HAP-1 (cell line): Measurements from ENCODE around the gene SPOP.
"Not testable (repeated sequence)": the region's sequence is repeated elsewhere in the genome, so short reads cannot be mapped to it uniquely, and the experiment has no call there.

Source experiments
- DNase-seq, 2 experiments: peaks; one replicate each; pipeline ENCODE4 v3.0.0-alpha.2; 2016 to 2020; ENCODE audit warnings: low spot score in 2 of 2
- H3K27me3 ChIP-seq: fragments of 250-450 bp; sonication (Bioruptor Pico); 2 replicates; pipeline ENCODE4 v1.5.1; 2020; ENCODE audit warnings: low read depth, mild to moderate bottlenecking, moderate library complexity
- H3K36me3 ChIP-seq: fragments of 250-450 bp; sonication (Bioruptor Pico); replicated peaks from 2 replicates; pipeline ENCODE4 v1.5.1; 2020; ENCODE audit warnings: mild to moderate bottlenecking
- H3K4me1 ChIP-seq: fragments of 250-450 bp; sonication (Bioruptor Pico); 2 replicates; pipeline ENCODE4 v1.5.1; 2020; ENCODE audit warnings: mild to moderate bottlenecking
- H3K4me3 ChIP-seq: fragments of 250-450 bp; sonication (Bioruptor Pico); 2 replicates; pipeline ENCODE4 v1.5.1; 2020; ENCODE audit warnings: mild to moderate bottlenecking, moderate library complexity
- H3K9me3 ChIP-seq: fragments of 250-450 bp; sonication (Bioruptor Pico); 2 replicates; pipeline ENCODE4 v1.5.1; 2020; ENCODE audit warnings: mild to moderate bottlenecking, moderate library complexity
- in situ Hi-C: fragments of 300-500 bp; cut with MboI; formaldehyde crosslinking; loops from 3 replicates; pipeline ENCODE4 v1.14.3; 2020; ENCODE audit warnings: low sequenced_read_pairs, inconsistent platforms, mixed read lengths

The SPOP gene

DNA sequence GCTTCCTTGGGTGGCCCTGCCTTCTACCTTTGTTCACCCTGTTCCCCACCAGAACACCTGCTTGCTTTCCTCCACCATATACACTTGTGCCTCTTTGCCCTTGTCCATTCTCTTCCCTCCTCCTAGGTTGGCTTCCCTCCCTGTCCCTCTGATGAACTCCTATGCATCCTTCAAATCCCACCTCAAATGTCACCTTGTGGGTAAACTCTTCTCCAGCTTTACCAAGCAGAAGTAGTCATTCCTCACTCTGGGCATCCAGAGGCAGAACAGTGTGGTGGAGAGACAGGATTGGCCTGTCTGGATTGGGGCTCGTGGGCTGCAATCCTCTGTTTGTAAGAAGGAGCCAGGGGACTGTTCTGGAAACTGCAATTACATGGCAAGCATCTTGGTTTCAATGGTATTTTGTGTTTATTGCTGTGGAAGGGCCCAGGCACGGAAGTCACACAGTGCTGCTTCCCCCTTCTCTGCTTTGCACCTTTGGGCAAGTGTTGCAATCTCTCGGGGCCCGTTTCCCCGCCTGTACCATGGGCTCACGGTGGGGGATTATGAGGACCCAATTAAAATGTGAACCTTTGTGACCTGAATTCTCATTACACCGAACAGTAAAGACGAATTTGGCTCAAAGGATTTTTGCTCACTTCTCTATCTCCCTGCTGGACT, 124.1 kb downstream of the SPOP start:
- H3K27me3 ChIP-seq, result no peaks in the 10 kb centered on the region
- no peak overlapping the region for H3K4me3 ChIP-seq
- in situ Hi-C loops, result loop anchor here (10.0 kb wide), 2 partner anchors 119 to 149 kb away; no protein-coding TSS in a partner anchor
- no peaks in the 10 kb centered on the region for H3K9me3 ChIP-seq
- H3K36me3 ChIP-seq, result no peaks in the 10 kb centered on the region
- H3K4me1 ChIP-seq, result peaks cover 3% of the 10 kb centered on the region; the same call in 1 of the 2 replicates
- DNase-seq, result no peak

DNA sequence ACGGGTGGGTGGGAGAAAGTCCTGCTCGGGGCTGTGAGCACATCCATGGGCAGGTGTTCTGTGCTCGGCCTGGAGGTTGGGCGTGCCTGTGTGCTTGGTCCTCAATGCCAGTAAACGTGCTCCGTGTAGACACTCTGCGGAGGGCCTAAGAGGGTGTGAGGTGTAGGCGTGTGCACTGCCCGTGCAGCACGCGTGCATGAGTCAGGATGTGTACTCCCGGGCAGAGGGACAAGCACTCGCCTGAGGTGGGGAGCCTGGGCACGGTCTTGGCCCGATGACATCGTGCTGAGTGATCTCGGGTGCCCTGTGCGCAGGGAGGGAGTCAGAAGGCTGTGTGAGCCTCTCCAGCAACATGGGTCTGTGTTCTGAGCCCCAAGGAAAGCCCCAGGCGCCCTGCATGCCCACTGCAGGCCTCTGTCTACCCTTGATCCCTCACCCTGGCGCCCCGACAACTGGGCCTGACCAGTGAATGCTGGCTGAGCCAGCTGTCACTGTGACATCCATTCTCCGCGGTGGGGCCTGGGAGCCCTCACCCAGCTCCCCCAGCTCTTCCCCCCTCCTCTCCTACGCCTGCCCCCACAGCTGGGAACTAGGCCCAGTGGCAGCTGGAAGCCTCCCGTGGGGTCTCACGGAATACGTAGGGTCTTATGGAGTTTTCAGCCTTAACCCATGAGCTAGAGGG, 125.7 kb downstream of the SPOP start:
- no peak for DNase-seq
- in situ Hi-C loops, result loop anchor here (10.0 kb wide), 2 partner anchors 117 to 147 kb away; no protein-coding TSS in a partner anchor
- no peaks in the 10 kb centered on the region for H3K27me3 ChIP-seq
- H3K4me3 ChIP-seq, result no peak overlapping the region
- peaks cover 3% of the 10 kb centered on the region; the same call in 1 of the 2 replicates for H3K4me1 ChIP-seq
- H3K36me3 ChIP-seq, result no peaks in the 10 kb centered on the region
- no peaks in the 10 kb centered on the region for H3K9me3 ChIP-seq

DNA sequence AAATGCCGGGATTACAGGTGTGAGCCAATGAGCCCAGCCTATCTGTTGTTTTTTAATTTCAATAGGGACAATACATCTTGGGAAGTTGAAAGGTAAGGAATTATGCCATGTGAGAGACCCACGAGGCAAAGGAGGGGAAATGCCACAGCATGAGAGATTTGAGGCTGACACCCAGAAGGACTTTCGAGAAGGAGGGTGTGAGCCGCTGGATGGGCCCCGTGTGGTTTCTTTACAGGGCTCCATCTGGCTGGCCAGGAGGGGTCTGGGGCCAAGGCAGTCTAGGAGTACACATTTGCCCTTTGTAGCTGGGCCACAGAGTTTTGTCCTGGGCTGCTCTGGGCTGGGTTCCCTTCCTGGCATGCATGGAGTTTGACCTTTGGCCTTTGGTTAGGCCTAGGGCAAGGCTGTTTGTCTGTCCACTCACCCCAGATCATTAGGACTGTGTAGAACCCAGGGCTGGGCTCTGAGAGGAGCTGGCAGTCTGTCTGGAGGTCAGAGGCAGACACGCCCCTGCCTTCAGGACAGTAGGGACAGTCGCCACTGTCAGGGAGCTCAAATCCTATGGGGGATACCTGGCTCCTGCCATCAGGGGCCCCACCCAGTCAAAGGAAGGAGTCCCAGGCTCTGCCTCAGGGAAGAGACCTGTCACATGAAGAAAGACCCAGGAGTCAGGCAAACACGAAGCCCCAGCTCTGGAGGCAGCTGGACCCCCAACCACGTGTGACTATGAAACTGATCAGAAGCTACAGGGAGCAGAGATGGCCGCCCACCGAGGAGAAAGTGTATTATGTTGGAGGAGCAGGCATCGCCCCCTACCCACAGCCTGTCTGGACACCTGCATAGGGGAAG, 126.5 kb downstream of the SPOP start:
- H3K4me3 ChIP-seq, result no peak overlapping the region
- in situ Hi-C loops, result loop anchor here (10.0 kb wide), 2 partner anchors 117 to 147 kb away; no protein-coding TSS in a partner anchor
- H3K27me3 ChIP-seq, result no peaks in the 10 kb centered on the region
- no peaks in the 10 kb centered on the region for H3K36me3 ChIP-seq
- no peaks in the 10 kb centered on the region for H3K9me3 ChIP-seq
- DNase-seq, result no peak
- peaks cover 3% of the 10 kb centered on the region; the same call in 1 of the 2 replicates for H3K4me1 ChIP-seq

DNA sequence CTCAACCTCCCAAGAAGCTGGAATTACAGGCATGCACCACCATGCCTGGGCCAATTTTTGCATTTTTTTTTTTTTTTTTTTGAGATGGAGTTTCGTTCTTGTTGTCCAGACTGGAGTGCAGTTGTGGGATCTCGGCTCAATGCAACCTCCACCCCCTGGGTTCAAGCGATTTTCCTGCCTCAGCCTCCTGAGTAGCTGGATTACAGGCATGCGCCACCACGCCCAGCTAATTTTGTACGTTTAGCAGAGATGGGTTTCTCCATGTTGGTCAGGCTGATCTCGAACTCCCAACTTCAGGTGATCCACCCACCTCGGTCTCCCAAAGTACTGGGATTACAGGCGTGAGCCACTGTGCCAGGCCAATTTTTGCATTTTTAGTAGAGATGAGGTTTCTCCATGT, 127.1 kb downstream of the SPOP start:
- H3K4me3 ChIP-seq, H3K9me3 ChIP-seq, DNase-seq, H3K36me3 ChIP-seq, H3K4me1 ChIP-seq, H3K27me3 ChIP-seq: not testable (repeated sequence)
- in situ Hi-C loops, result loop anchor here (10.0 kb wide), 2 partner anchors 116 to 146 kb away; no protein-coding TSS in a partner anchor

DNA sequence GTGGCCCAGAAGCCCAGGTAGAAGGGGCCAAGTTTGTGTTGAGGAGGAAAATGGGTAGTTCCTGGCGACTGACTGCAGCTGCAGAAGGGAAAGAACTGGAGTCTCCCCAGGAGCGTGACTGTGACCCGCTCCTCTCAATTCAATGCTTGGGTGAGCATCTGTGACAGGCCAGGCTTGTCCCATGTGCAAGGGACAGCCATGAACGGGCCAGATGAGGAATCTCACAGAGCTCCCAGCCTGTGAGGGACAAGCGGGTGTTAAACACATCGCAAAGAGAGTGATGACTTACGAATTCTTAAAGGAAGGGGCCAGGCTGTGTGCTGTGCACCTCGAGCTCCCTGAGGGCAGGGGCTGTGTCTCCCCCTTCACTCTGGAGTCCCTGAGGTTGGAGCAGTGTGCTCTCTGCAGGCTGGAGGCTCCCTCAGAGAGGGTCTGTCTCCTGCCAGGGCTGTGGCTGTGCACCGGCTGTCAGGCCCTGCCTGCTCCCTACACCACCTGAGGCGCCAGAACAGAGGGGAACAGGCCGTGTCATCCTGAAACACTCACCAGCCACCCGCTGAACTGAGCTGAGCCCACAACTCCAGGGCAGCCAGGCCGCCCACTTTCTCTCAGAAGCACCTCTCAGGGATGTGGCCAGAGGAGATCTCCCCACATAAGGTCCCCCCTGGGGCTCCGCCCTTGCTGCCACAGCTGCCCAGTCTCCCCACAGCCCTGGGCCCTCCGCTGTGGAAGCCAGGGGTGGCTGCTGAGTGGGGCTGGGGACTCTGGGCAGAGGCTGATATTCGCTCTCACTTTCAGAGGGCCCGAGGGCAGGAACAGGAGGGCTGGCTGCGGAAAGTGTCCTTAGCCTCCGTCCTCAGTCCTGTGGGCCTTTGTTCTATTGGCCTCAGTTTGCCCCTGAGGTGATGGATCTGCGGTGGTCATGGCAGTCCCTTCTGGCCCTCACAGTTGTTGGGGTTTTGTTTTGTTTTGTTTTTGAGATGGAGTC, 127.9 kb downstream of the SPOP start:
- no peak for DNase-seq
- H3K4me1 ChIP-seq, result no peaks in the 10 kb centered on the region
- in situ Hi-C loops, result loop anchor here (10.0 kb wide), 2 partner anchors 115 to 145 kb away; no protein-coding TSS in a partner anchor

DNA sequence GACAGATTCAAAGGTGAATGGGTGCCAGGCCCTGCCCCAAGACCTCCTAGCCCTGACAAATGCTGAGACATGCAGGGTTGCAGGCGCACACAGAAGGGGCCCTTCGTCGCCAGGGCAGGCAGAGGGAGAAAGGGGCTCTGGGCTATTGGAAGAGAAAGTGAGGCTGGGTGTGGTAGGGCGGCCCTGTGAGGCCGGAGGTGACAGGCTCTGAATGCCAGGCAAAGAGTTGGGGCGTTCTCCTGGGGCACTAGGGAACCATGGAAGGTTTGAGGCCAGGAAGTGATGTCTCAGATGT, 128.6 kb downstream of the SPOP start:
- H3K9me3 ChIP-seq, result no peaks in the 10 kb centered on the region

More for the DNA sequence above, 127.9 kb downstream of the SPOP start:
- Histone ChIP-seq H3K9me3 (no peaks in the 10 kb centered on the region), H3K27me3 (no peaks in the 10 kb centered on the region), H3K4me3 (no peak overlapping the region), H3K36me3 (no peaks in the 10 kb centered on the region)

More for the DNA sequence above, 128.6 kb downstream of the SPOP start:
- Histone ChIP-seq H3K27me3 (no peaks in the 10 kb centered on the region), H3K4me3 (no peak overlapping the region), H3K4me1 (no peaks in the 10 kb centered on the region), H3K36me3 (no peaks in the 10 kb centered on the region)
- no peak for DNase-seq
- in situ Hi-C loops, result no loop called here
